GM12878 (cell line): ENCODE results near the gene DAPK2.

Source experiments
- CHD2 ChIP-seq: IDR thresholded peaks from 2 replicates; pipeline ENCODE4 v1.6.1; 2011; ENCODE audit warnings: low read depth, low read length, improper control_type of control experiment, borderline replicate concordance
- CREM ChIP-seq: IDR thresholded peaks from 2 replicates; pipeline ENCODE4 v1.6.1; 2014; ENCODE audit warnings: antibody characterized with exemption, low read depth
- CTCF ChIP-seq, 3 experiments: IDR thresholded peaks in 2 of 3; conservative IDR thresholded peaks in 1 of 3; 2 replicates each; pipeline ENCODE4 v1.5.1; 2011; ENCODE audit warnings: low read depth in 3 of 3, low read length in 3 of 3, mild to moderate bottlenecking in 3 of 3, control low read depth in 2 of 3, moderate library complexity in 2 of 3, inconsistent platforms in 1 of 3, mixed read lengths in 1 of 3; ENCODE audit not compliant: control insufficient read depth in 2 of 3, insufficient read depth in 1 of 3; ENCODE audit errors: extremely low read depth in 1 of 3
- CUX1 ChIP-seq: IDR thresholded peaks from 2 replicates; pipeline ENCODE4 v1.6.1; 2012; ENCODE audit warnings: improper control_type of control experiment, low read depth, low read length; ENCODE audit not compliant: insufficient replicate concordance
- ESRRA ChIP-seq: IDR thresholded peaks from 2 replicates; pipeline ENCODE4 v1.6.1; 2012; ENCODE audit warnings: mild to moderate bottlenecking, low read length, improper control_type of control experiment
- MAX ChIP-seq: IDR thresholded peaks from 2 replicates; pipeline ENCODE4 v1.6.1; 2012; ENCODE audit warnings: low read depth, low read length, improper control_type of control experiment
- NFYB ChIP-seq: IDR thresholded peaks from 2 replicates; pipeline ENCODE4 v1.6.1; 2011; ENCODE audit warnings: low read depth, mild to moderate bottlenecking, low read length, improper control_type of control experiment, moderate library complexity; ENCODE audit not compliant: insufficient read depth
- NR2C1 ChIP-seq: fragments of 450-650 bp; IDR thresholded peaks from 2 replicates; pipeline ENCODE4 v1.6.1; 2017; ENCODE audit warnings: antibody characterized with exemption, mild to moderate bottlenecking, moderate library complexity
- NR2C2 ChIP-seq: IDR thresholded peaks from 2 replicates; pipeline ENCODE4 v1.6.1; 2011; ENCODE audit warnings: borderline replicate concordance, low read depth; ENCODE audit not compliant: control insufficient read depth, insufficient read length
- PAX5 ChIP-seq: IDR thresholded peaks from 2 replicates; pipeline ENCODE4 v1.6.1; 2011; ENCODE audit warnings: low read depth, low read length, borderline replicate concordance
- TARDBP ChIP-seq: IDR thresholded peaks from 2 replicates; pipeline ENCODE4 v1.6.1; 2016; ENCODE audit warnings: borderline replicate concordance

GRCh38 chr15:63888146-63888545 is 158.1 kb downstream of the DAPK2 start:
- TF ChIP-seq NR2C1 (no peak), CTCF (IDR thresholded peaks at IDR 0.05 in 2 of 3, conservative IDR thresholded peaks at IDR 0.05 in 1 of 3; ENCODE audit: control insufficient read depth in 2 of 3, extremely low read depth in 1 of 3, insufficient read depth in 1 of 3, low read depth in 3 of 3, low read length in 3 of 3) (no peak), NR2C2 (no peak), CHD2 (no peak), ESRRA (no peak), NFYB (no peak), MAX (no peak), CUX1 (no peak), CREM (no peak), TARDBP (no peak), PAX5 (no peak)
